Sigmoid colon (tissue), 7 donors: ENCODE data around the gene MKKS. TPM values are rescaled to one million over a fixed set of nuclear protein-coding genes. Genes with fewer than 3 reads are reported as not detected.
"Not testable (repeated sequence)": the region's sequence is repeated elsewhere in the genome, so short reads cannot be mapped to it uniquely, and the experiment has no call there.

Source experiments
- DNase-seq: peaks from one replicate; pipeline ENCODE4 v3.0.0-alpha.2; 2019
- H3K27ac ChIP-seq, 4 donors: fragments of 200-600 bp; sonication (generic); one replicate each; pipeline ENCODE4 v1.5.1; 2016 to 2019; ENCODE audit warnings: mild to moderate bottlenecking in 1 of 4
- H3K27me3 ChIP-seq, 3 donors: fragments of 200-600 bp; sonication (generic); one replicate each; pipeline ENCODE4 v1.5.1; 2019; ENCODE audit warnings: mild to moderate bottlenecking in 1 of 3
- H3K36me3 ChIP-seq, 4 donors: fragments of 200-600 bp; sonication (generic); one replicate each; pipeline ENCODE4 v1.5.1; 2016 to 2019
- H3K4me1 ChIP-seq, 4 donors: fragments of 200-600 bp; sonication (generic); one replicate each; pipeline ENCODE4 v1.5.1; 2017 to 2019
- H3K4me3 ChIP-seq, 4 donors: fragments of 200-600 bp; sonication (generic); one replicate each; pipeline ENCODE4 v1.5.1; 2017 to 2019; ENCODE audit warnings: mild to moderate bottlenecking in 2 of 4, moderate library complexity in 1 of 4
- H3K9me3 ChIP-seq, 4 donors: fragments of 200-600 bp in 3 of 4; sonication (generic) in 3 of 4; one replicate each; pipeline versions ENCODE4 v1.5.1 to v1.6.1; 2013 to 2019
- EP300 ChIP-seq, 4 donors: sonication (generic); formaldehyde crosslinking; IDR thresholded peaks; one replicate each; pipeline ENCODE4 v1.6.1; 2017; ENCODE audit warnings: antibody characterized with exemption in 4 of 4
- POLR2A ChIP-seq, 2 donors: fragments of 450-650 bp; IDR thresholded peaks; one replicate each; pipeline ENCODE4 v1.6.1; 2016; ENCODE audit warnings: antibody characterized with exemption in 2 of 2, mild to moderate bottlenecking in 2 of 2, moderate library complexity in 2 of 2
- POLR2AphosphoS5 ChIP-seq, 4 donors: sonication (generic); formaldehyde crosslinking; IDR thresholded peaks; one replicate each; pipeline ENCODE4 v1.6.1; 2017; ENCODE audit warnings: antibody characterized with exemption in 4 of 4
- WGBS, 2 donors: extraction: QIAGEN DNeasy Blood & Tissue Kit; methylation state at CpG; one replicate each; pipeline ENCODE4 v1.1.7; 2013; 5-methylcytosine and 5-hydroxymethylcytosine counted together
- intact Hi-C: fragments of 100-400 bp; cut with DNase I; formaldehyde crosslinking; loops from one replicate; pipeline ENCODE4 v1.15.1; 2023
- polyA plus RNA-seq, 3 donors: library from polyadenylated mRNA; stranded (reverse); fragments of 200-250 nt; gene quantifications; one replicate each; pipeline ENCODE4 v1.2.3, GENCODE V29; 2013
- total RNA-seq, 4 donors: library from RNA; depleted of rRNA; stranded (reverse); fragments of >200 nt; gene quantifications; one replicate each; pipeline ENCODE4 v1.1.0, GENCODE V29; 2016
- TF ChIP-seq, protein P1 (sequence below), 4 experiments: fragments of 450-650 bp in 3 of 4; fragments of 200-600 bp in 1 of 4; IDR thresholded peaks; one replicate each; pipeline ENCODE4 v1.5.1; 2016 to 2019; ENCODE audit warnings: antibody characterized with exemption in 4 of 4, mild to moderate bottlenecking in 3 of 4, moderate library complexity in 2 of 4
- donor health status: healthy with polysubstance abuse.
- donor health status: Bipolar disorder and iron deficiency.
- donor health status: healthy.

MKKS gene
- total and polyA plus RNA-seq, 7 donors: 16.2 to 29.8 (median 19.9) TPM

DNA sequence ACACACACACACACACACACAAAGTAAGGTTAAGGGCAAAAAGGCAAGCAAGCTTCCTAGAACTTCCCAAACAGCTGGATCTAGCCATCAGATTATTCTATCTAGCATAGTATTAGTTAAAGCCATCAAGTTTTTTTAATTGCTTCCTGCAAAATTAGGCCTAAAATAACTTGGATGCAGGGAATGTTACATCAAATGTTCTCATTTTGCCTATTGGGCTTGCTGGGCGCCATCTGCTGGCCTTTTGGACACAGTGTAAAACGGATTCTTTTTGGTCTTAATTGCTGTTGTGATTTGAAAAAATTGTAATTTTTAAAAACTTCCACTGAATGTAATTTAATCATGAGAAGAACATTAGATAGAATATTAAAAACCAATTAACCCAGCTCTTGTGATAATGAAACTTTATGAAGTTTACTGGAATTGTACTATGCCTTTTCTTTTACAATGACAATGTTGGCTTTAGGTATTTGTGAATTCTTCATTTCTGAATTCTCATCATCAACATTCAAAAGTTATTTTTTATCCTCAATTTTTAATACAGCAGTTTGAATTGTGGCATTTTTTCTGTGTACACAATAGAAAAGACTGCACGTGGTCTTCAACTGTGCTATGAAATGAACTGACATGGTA is 6.8 kb downstream of the MKKS start:
- Histone ChIP-seq H3K36me3 (peaks cover 0 to 6% (median 0%) of the 10 kb centered on the region in 4 donors), H3K9me3 (no peaks in the 10 kb centered on the region), H3K27ac (no peak overlapping the region), H3K4me1 (peaks cover 0 to 38% (median 7%) of the 10 kb centered on the region in 4 donors), H3K4me3 (no peak overlapping the region), H3K27me3 (no peaks in the 10 kb centered on the region)
- no peak for DNase-seq
- TF ChIP-seq, protein P1, sequence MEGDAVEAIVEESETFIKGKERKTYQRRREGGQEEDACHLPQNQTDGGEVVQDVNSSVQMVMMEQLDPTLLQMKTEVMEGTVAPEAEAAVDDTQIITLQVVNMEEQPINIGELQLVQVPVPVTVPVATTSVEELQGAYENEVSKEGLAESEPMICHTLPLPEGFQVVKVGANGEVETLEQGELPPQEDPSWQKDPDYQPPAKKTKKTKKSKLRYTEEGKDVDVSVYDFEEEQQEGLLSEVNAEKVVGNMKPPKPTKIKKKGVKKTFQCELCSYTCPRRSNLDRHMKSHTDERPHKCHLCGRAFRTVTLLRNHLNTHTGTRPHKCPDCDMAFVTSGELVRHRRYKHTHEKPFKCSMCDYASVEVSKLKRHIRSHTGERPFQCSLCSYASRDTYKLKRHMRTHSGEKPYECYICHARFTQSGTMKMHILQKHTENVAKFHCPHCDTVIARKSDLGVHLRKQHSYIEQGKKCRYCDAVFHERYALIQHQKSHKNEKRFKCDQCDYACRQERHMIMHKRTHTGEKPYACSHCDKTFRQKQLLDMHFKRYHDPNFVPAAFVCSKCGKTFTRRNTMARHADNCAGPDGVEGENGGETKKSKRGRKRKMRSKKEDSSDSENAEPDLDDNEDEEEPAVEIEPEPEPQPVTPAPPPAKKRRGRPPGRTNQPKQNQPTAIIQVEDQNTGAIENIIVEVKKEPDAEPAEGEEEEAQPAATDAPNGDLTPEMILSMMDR (IDR thresholded peaks at IDR 0.05): peak in 3 of 4 experiments; percentile 44 to 68 (median 59)
- no peak for TF ChIP-seq POLR2A (IDR thresholded peaks at IDR 0.05)
- intact Hi-C loops: loop anchor here (5.0 kb wide), 1 partner anchor 450 kb away; no protein-coding TSS in a partner anchor
- 25 to 30% methylated on average over 3 of the region's 3 CpGs for WGBS, 2 donors

DNA sequence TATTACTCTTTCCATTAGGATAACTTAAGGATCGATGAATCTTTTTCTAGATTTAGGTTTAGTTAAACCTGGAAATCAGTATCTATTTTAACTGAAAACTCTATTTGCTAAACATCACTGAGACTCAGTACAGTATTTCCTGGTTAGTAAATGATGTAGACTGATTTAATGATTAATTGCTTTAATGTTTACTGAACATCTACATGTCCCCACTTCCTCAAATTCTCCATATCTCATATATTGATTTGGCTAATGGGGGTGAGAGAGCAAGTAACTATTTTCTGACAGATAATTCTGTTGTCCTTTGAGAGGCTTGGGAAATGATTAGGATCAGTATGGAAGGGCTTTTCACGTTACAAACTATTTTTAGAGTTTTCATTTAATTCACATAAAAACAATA is 10.3 kb downstream of the MKKS start:
- Histone ChIP-seq H3K27ac (no peak overlapping the region), H3K36me3 (peaks cover 0 to 16% (median 2%) of the 10 kb centered on the region in 4 donors), H3K4me3 (no peak overlapping the region), H3K9me3 (no peaks in the 10 kb centered on the region), H3K27me3 (no peaks in the 10 kb centered on the region), H3K4me1 (peaks cover 0 to 23% (median 0%) of the 10 kb centered on the region in 4 donors)
- intact Hi-C loops: no loop called here
- no peak for DNase-seq
- WGBS, 2 donors: 88 to 94% methylated on average over 2 of the region's 2 CpGs
- no peak for TF ChIP-seq POLR2A (IDR thresholded peaks at IDR 0.05)
- TF ChIP-seq, protein P1 (IDR thresholded peaks at IDR 0.05): no peak
- no peak for TF ChIP-seq POLR2AphosphoS5 (IDR thresholded peaks at IDR 0.05)
- no peak for TF ChIP-seq EP300 (IDR thresholded peaks at IDR 0.05)

DNA sequence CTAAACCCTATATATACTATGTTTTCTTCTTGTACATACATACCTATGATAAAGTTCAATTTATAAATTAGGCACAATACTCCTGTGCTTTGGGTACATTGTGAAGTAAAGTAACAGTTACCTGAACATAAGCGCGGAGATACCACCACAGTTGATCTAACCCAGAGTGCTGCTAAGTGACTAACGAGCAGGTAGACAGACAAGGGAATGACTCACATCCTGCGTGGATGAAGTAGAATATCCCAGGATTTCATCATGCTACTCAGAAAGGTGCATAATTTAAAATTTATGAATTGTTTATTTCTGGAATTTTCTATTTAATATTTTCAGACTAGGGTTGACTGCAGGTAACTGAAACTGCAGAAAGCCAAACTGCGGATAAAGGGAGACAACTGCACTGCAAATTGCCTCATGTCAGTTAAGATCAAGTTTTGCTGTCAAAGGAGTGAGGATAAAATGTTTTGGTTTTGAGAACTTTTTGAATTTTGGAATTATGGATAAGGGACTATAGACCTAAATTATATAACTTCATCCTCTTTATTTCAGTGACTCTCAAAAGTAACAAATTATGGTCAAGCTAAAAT is 14.4 kb downstream of the MKKS start:
- H3K27me3 ChIP-seq: no peaks in the 10 kb centered on the region
- no peaks in the 10 kb centered on the region for H3K9me3 ChIP-seq
- H3K4me1 ChIP-seq: peaks cover 0 to 24% (median 1%) of the 10 kb centered on the region in 4 donors
- H3K4me3 ChIP-seq: no peak overlapping the region
- no peak for DNase-seq
- no peak overlapping the region for H3K27ac ChIP-seq
- intact Hi-C loops: no loop called here
- TF ChIP-seq EP300 (IDR thresholded peaks at IDR 0.05): no peak
- TF ChIP-seq POLR2AphosphoS5 (IDR thresholded peaks at IDR 0.05): no peak
- TF ChIP-seq, protein P1 (IDR thresholded peaks at IDR 0.05): no peak
- TF ChIP-seq POLR2A (IDR thresholded peaks at IDR 0.05): no peak
- peaks cover 0 to 25% (median 2%) of the 10 kb centered on the region in 4 donors for H3K36me3 ChIP-seq
- whole genome bisulfite sequencing, 2 donors: 90 to 95% methylated on average over 5 of the region's 5 CpGs

DNA sequence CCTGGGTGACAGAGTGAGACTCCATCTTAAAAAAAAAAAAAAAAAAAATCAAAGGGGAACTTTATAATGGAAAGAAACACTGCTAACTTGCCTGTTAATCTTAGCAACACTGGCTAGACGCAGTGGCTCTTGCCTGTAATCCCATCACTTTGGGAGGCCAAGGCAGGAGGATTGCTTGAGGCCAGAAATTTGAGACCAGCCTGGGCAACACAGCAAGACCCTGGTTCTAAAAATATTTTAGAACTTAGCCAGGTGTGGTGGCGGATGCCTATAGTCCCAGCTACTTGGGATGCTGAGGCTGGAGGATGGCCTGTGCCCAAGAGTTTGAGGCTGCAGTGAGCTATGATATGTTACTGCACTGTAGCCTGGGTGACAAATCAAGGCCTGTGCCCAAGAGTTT is 16.8 kb downstream of the MKKS start:
- Histone ChIP-seq H3K4me1 (peaks cover 0 to 24% (median 1%) of the 10 kb centered on the region in 4 donors), H3K36me3 (peaks cover 0 to 41% (median 2%) of the 10 kb centered on the region in 4 donors)
- H3K9me3 ChIP-seq, H3K27me3 ChIP-seq, H3K27ac ChIP-seq, DNase-seq, H3K4me3 ChIP-seq, intact Hi-C loops: not testable (repeated sequence)
- 96 to 99% methylated on average over 2 of the region's 2 CpGs for WGBS, 2 donors

DNA sequence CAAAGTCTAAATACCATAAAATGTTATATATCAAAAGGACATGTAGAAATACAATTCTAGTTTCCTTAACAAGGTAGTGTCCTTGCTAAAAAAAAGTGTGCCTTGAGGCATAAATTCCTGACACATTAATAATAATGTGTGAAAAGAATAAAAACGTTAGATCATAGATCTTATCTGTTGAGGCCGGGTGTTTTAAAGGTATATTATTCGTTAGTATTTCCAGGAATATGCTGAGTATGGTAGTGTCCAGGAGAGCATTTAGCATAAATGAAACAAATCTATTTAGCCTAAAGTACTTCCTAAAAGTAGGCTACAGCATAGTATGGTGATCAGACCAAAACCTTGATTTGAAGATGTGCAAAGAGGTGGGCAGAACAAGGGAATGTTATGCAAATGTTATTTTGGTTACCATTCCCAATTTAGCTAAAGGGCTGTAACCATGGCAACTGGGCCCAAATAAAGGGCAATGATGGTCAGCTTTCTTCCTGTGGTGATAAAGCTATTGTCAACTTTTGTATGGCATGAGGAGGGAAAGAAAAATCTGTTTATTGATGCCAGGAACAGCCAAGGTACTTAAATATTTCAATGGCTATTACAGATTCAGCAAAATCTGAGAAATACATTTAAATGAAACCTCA is 18.9 kb downstream of the MKKS start:
- intact Hi-C loops: no loop called here
- no peak for DNase-seq
- TF ChIP-seq POLR2A (IDR thresholded peaks at IDR 0.05): no peak
- TF ChIP-seq EP300 (IDR thresholded peaks at IDR 0.05): no peak
- TF ChIP-seq, protein P1 (IDR thresholded peaks at IDR 0.05): no peak
- TF ChIP-seq POLR2AphosphoS5 (IDR thresholded peaks at IDR 0.05): no peak
- Histone ChIP-seq H3K36me3 (peaks cover 0 to 40% (median 2%) of the 10 kb centered on the region in 4 donors), H3K9me3 (no peaks in the 10 kb centered on the region), H3K27me3 (no peaks in the 10 kb centered on the region), H3K27ac (no peak overlapping the region), H3K4me1 (peaks cover 0 to 15% (median 1%) of the 10 kb centered on the region in 4 donors), H3K4me3 (no peak overlapping the region)
- WGBS, 2 donors: 39 to 70% methylated on average over 3 of the region's 3 CpGs
